Endothelial cell of umbilical vein (primary cell): ENCODE measurements around the gene ZPLD1. TPM values are rescaled to one million over a fixed set of nuclear protein-coding genes. Genes with fewer than 3 reads are reported as not detected.

Experiments
- BruUV-seq: library from RNA; stranded (reverse); fragments of 400-500 nt; replicated peaks from 2 replicates; lab custom pipeline; 2021; lab: Mats Ljungman, UMichigan
- CTCF ChIA-PET: fragments of 300-600, 350-600 bp; sonication (Branson Sonifier 250); formaldehyde crosslinking; loops from one replicate; lab custom pipeline; 2021; ENCODE audit warnings: antibody characterized with exemption, inconsistent platforms; lab: Charles Lee
- POLR2A ChIA-PET: fragments of 300-600, 350-600 bp; sonication (Branson Sonifier 250); formaldehyde crosslinking; loops from one replicate; lab custom pipeline; 2021; ENCODE audit warnings: antibody characterized with exemption, inconsistent platforms; lab: Charles Lee
- DNase-seq: peaks from one replicate; pipeline ENCODE4 v3.0.0-alpha.2; 2011; ENCODE audit warnings: low read depth, low spot score
- FAIRE-seq: peaks from 2 replicates; lab custom pipeline; 2011; peaks lifted over from hg19 to GRCh38; lab: Jason Lieb, UNC
- H2AFZ ChIP-seq: 2 replicates; pipeline ENCODE4 v1.6.0; 2012; ENCODE audit warnings: low read depth, low read length, control low read depth, inconsistent platforms
- H3K27ac ChIP-seq: 2 replicates; pipeline ENCODE4 v1.5.1; 2011; ENCODE audit warnings: low read depth, mild to moderate bottlenecking, control low read depth, low read length, moderate library complexity; ENCODE audit not compliant: insufficient read depth
- H3K27me3 ChIP-seq, 2 experiments: 2 replicates each; pipeline versions ENCODE4 v1.6.0 to v1.6.1; 2011; ENCODE audit warnings: low read length in 2 of 2, mixed read lengths in 1 of 2; ENCODE audit not compliant: control insufficient read depth in 2 of 2, insufficient read depth in 2 of 2
- H3K36me3 ChIP-seq, 2 experiments: 2 replicates in 1 of 2; 3 replicates in 1 of 2; pipeline ENCODE4 v1.5.1; 2011; ENCODE audit warnings: low read length in 2 of 2, mild to moderate bottlenecking in 1 of 2, moderate library complexity in 1 of 2; ENCODE audit not compliant: control insufficient read depth in 2 of 2, insufficient read depth in 2 of 2; ENCODE audit errors: extremely low read depth in 1 of 2
- H3K4me1 ChIP-seq: 3 replicates; pipeline ENCODE4 v1.5.1; 2011; ENCODE audit warnings: mild to moderate bottlenecking, low read length; ENCODE audit not compliant: control insufficient read depth, insufficient read depth; ENCODE audit errors: extremely low read depth
- H3K4me2 ChIP-seq: 2 replicates; pipeline ENCODE4 v1.6.1; 2011; ENCODE audit warnings: low read length, control low read depth, mixed read lengths; ENCODE audit not compliant: insufficient read depth
- H3K4me3 ChIP-seq, 3 experiments: fragments of 200-600 bp in 1 of 3; sonication (generic), shearing (Covaris generic) in 1 of 3; replicated peaks in 1 of 3; 2 replicates each; pipeline ENCODE4 v1.5.1; 2011 to 2016; ENCODE audit warnings: control low read depth in 3 of 3, low read length in 3 of 3, mild to moderate bottlenecking in 2 of 3, inconsistent platforms in 1 of 3, low read depth in 1 of 3, moderate library complexity in 1 of 3; ENCODE audit not compliant: insufficient read depth in 1 of 3
- H3K79me2 ChIP-seq: 2 replicates; pipeline ENCODE4 v1.6.0; 2012; ENCODE audit warnings: low read length, inconsistent platforms; ENCODE audit not compliant: control insufficient read depth, insufficient read depth
- H3K9ac ChIP-seq: replicated peaks from 2 replicates; pipeline ENCODE3; 2011; ENCODE audit warnings: low read length, control low read depth; ENCODE audit not compliant: insufficient read depth; ENCODE audit errors: extremely low read depth
- H3K9me1 ChIP-seq: replicated peaks from 3 replicates; pipeline ENCODE4 v1.6.0; 2011; ENCODE audit warnings: mild to moderate bottlenecking, low read length; ENCODE audit not compliant: control insufficient read depth, insufficient read depth; ENCODE audit errors: extremely low read depth
- H3K9me3 ChIP-seq: replicated peaks from 2 replicates; pipeline ENCODE4 v1.5.1; 2012; ENCODE audit warnings: low read length, inconsistent platforms; ENCODE audit not compliant: control insufficient read depth, insufficient read depth
- H4K20me1 ChIP-seq: replicated peaks from 2 replicates; pipeline ENCODE3; 2011; ENCODE audit warnings: mild to moderate bottlenecking, low read length; ENCODE audit not compliant: control insufficient read depth, insufficient read depth; ENCODE audit errors: extremely low read depth
- EZH2 ChIP-seq: IDR thresholded peaks from 2 replicates; pipeline ENCODE4 v1.6.1; 2012; ENCODE audit warnings: borderline replicate concordance, low read depth, mild to moderate bottlenecking, moderate library complexity, low read length, inconsistent platforms; ENCODE audit not compliant: severe bottlenecking
- FOS ChIP-seq: IDR thresholded peaks from 2 replicates; pipeline ENCODE4 v1.6.1; 2011; ENCODE audit warnings: mild to moderate bottlenecking, low read length, moderate library complexity, borderline replicate concordance; ENCODE audit not compliant: insufficient read depth
- GATA2 ChIP-seq: IDR thresholded peaks from 2 replicates; pipeline ENCODE4 v1.7.0; 2011; ENCODE audit warnings: low read depth, mild to moderate bottlenecking, moderate library complexity, mixed read lengths, low read length; ENCODE audit not compliant: insufficient read length, insufficient read depth
- JUN ChIP-seq: IDR thresholded peaks from 2 replicates; pipeline ENCODE4 v1.6.1; 2011; ENCODE audit warnings: borderline replicate concordance, low read depth; ENCODE audit not compliant: insufficient read length, insufficient read depth
- MYC ChIP-seq: IDR thresholded peaks from one replicate; pipeline ENCODE4 v1.6.1; 2011; ENCODE audit warnings: mild to moderate bottlenecking, low read depth, low read length
- POLR2A ChIP-seq: IDR thresholded peaks from 2 replicates; pipeline ENCODE4 v1.6.1; 2012; ENCODE audit warnings: low read depth, mild to moderate bottlenecking, control low read depth, low read length
- POLR2AphosphoS5 ChIP-seq: IDR thresholded peaks from 2 replicates; pipeline ENCODE4 v1.6.1; 2012; ENCODE audit warnings: low read depth, mild to moderate bottlenecking, control low read depth, low read length, moderate library complexity; ENCODE audit not compliant: insufficient read depth
- dilution Hi-C: fragments of 300-500 bp; cut with MboI; formaldehyde crosslinking; loops from one replicate; pipeline ENCODE4 v1.15.0; 2019; ENCODE audit warnings: low sequenced_read_pairs; ENCODE audit not compliant: extremely low pct_ligation_motif_present
- intact Hi-C: fragments of 100-400 bp; cut with micrococcal nuclease; formaldehyde crosslinking; loops from one replicate; pipeline ENCODE4 v1.10.0; 2022
- polyA plus RNA-seq, 4 experiments: library from polyadenylated mRNA; depleted of rRNA in 3 of 4; stranded (reverse) in 3 of 4; unstranded in 1 of 4; fragments of >200 nt; gene quantifications; 2 replicates each; pipeline versions ENCODE4 v1.2.1 to v1.2.3, GENCODE V29; 2011 to 2012; ENCODE audit warnings: missing spikeins in 1 of 4
- total RNA-seq: library from RNA; stranded (reverse); gene quantifications from 2 replicates; pipeline ENCODE4 v1.2.3, GENCODE V29; 2021
- TF ChIP-seq, protein P1 (sequence below): IDR thresholded peaks from 2 replicates; pipeline ENCODE4 v1.6.1; 2011; ENCODE audit not compliant: insufficient read depth, insufficient read length
- TF ChIP-seq, protein P2 (sequence below), 2 donors: IDR thresholded peaks; 1 replicate in 1 of 2; 2 replicates in 1 of 2; pipeline ENCODE4 v1.5.1; 2011; ENCODE audit warnings: low read length in 2 of 2, mild to moderate bottlenecking in 2 of 2, moderate library complexity in 2 of 2, control low read depth in 1 of 2, inconsistent platforms in 1 of 2, low read depth in 1 of 2; ENCODE audit not compliant: insufficient read depth in 1 of 2; ENCODE audit errors: extremely low read depth in 1 of 2

ZPLD1 gene
- total and polyA plus RNA-seq, 2 donors (not counting 3 experiments of a cell fraction or from before 2014, with no cell fraction given) = not detected

DNA sequence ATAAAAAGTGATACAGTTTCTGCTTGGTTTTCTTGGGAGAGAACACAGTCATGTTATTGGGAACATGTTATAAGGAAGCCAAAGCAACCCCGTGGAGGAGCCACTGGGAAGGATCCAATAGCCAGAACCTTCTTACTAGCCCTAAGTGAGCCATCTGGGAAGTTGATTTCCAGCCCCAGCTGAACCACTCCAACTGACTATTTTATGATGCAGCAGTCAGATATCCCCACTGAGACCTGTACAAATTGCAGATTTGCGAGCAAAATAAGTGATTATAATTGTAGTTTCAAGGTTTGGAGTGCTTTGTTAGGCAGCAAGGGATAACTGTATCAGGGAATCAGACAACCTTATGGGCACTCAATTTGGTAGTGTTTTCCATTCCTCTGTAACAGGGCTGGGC lies 43.3 kb upstream of the ZPLD1 start:
- Histone ChIP-seq H4K20me1 (no peaks in the 10 kb centered on the region), H3K4me3 (no peak overlapping the region), H3K27me3 (peaks cover 3 to 8% of the 10 kb centered on the region in 2 experiments), H3K79me2 (no peaks in the 10 kb centered on the region), H3K9me3 (no peaks in the 10 kb centered on the region), H3K9ac (no peak overlapping the region), H3K4me2 (no peak overlapping the region), H3K36me3 (no peaks in the 10 kb centered on the region), H3K9me1 (no peaks in the 10 kb centered on the region), H3K27ac (no peak overlapping the region), H3K4me1 (no peaks in the 10 kb centered on the region), H2AFZ (no peak overlapping the region)
- ChIA-PET CTCF (no interaction called here), POLR2A (no interaction called here)
- no peak for DNase-seq
- dilution Hi-C loops = no loop called here
- BruUV-seq = no TSS peak
- intact Hi-C loops = no loop called here
- TF ChIP-seq, protein P1, sequence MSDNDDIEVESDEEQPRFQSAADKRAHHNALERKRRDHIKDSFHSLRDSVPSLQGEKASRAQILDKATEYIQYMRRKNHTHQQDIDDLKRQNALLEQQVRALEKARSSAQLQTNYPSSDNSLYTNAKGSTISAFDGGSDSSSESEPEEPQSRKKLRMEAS = no peak
- TF ChIP-seq JUN (no peak), EZH2 (no peak), POLR2A (no peak), POLR2AphosphoS5 (no peak)
- FAIRE-seq = no peak

DNA sequence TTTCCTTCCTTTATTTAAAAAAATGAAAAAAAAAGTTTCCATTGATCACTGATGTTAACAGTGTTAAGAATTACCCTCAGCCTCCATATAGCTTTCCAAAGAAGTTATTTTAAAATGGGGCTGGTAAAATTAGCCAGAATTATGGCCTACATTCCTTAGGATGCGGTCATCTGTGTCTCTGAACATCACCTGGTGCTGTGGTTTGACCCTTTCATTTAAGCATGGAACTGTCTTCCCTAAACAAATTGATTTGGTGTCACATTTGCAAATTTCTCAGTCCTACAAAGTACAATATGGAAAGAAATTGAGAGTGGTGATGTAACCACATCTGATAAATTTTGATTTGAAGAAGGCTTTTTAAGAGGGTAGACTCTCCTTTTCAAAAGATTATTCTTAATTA lies 40.3 kb upstream of the ZPLD1 start:
- H3K4me3 ChIP-seq = no peak overlapping the region
- H3K9me1 ChIP-seq = no peaks in the 10 kb centered on the region
- H3K4me2 ChIP-seq = no peak overlapping the region
- DNase-seq = no peak
- CTCF ChIA-PET = interaction anchor here (0.9 to 1.3 kb wide), 2 partner anchors 13 to 20 kb away, joined by 3 read pairs; no protein-coding TSS in a partner anchor
- no peak overlapping the region for H3K9ac ChIP-seq
- peaks cover 3 to 8% of the 10 kb centered on the region in 2 experiments for H3K27me3 ChIP-seq
- H3K27ac ChIP-seq = no peak overlapping the region
- no peaks in the 10 kb centered on the region for H4K20me1 ChIP-seq
- POLR2A ChIA-PET = no interaction called here
- no peak overlapping the region for H2AFZ ChIP-seq
- BruUV-seq = no TSS peak
- intact Hi-C loops = no loop called here
- TF ChIP-seq FOS (no peak), EZH2 (no peak), GATA2 (no peak), MYC (no peak), JUN (no peak), POLR2AphosphoS5 (no peak), POLR2A (no peak)
- TF ChIP-seq, protein P2, sequence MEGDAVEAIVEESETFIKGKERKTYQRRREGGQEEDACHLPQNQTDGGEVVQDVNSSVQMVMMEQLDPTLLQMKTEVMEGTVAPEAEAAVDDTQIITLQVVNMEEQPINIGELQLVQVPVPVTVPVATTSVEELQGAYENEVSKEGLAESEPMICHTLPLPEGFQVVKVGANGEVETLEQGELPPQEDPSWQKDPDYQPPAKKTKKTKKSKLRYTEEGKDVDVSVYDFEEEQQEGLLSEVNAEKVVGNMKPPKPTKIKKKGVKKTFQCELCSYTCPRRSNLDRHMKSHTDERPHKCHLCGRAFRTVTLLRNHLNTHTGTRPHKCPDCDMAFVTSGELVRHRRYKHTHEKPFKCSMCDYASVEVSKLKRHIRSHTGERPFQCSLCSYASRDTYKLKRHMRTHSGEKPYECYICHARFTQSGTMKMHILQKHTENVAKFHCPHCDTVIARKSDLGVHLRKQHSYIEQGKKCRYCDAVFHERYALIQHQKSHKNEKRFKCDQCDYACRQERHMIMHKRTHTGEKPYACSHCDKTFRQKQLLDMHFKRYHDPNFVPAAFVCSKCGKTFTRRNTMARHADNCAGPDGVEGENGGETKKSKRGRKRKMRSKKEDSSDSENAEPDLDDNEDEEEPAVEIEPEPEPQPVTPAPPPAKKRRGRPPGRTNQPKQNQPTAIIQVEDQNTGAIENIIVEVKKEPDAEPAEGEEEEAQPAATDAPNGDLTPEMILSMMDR (IDR thresholded peaks at IDR 0.05; ENCODE audit: extremely low read depth in 1 of 2, insufficient read depth in 1 of 2, low read depth in 1 of 2, low read length in 2 of 2) = no peak
- TF ChIP-seq, protein P1 = no peak
- dilution Hi-C loops = no loop called here
- H3K9me3 ChIP-seq = no peaks in the 10 kb centered on the region
- H3K79me2 ChIP-seq = no peaks in the 10 kb centered on the region
- no peaks in the 10 kb centered on the region for H3K4me1 ChIP-seq
- no peaks in the 10 kb centered on the region for H3K36me3 ChIP-seq
- no peak for FAIRE-seq
